ENCODE measurements around the gene FAM174A.

Gene FAM174A

DNA sequence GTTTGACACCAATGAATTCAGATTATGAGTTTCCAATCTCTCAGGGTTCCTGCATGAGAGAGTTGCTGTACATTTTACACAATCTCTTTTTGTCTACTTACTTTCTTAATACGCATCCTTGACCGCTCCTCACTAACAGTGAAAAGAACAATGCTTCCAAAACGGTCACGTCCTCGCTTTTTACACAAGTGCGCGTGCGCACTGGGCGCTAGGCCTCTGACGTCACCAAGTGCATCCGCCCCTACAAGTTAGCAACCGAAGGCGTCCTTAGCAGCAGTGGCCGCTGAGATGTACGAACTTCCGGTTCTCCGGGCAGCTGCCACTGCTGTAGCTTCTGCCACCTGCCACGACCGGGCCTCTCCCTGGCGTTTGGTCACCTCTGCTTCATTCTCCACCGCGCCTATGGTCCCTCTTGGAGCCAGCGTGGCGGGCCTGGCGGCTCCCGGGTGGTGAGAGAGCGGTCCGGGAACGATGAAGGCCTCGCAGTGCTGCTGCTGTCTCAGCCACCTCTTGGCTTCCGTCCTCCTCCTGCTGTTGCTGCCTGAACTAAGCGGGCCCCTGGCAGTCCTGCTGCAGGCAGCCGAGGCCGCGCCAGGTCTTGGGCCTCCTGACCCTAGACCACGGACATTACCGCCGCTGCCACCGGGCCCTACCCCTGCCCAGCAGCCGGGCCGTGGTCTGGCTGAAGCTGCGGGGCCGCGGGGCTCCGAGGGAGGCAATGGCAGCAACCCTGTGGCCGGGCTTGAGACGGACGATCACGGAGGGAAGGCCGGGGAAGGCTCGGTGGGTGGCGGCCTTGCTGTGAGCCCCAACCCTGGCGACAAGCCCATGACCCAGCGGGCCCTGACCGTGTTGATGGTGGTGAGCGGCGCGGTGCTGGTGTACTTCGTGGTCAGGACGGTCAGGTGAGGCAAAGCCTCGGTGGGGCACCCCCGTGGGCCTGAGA is at the start of gene FAM174A:
TSS of gene FAM174A (plus strand) at position 315 of the 946 bp plus-strand sequence. CDS start at position 472, 157 bp downstream.
- peak; percentile 77 for DNase-seq

DNA sequence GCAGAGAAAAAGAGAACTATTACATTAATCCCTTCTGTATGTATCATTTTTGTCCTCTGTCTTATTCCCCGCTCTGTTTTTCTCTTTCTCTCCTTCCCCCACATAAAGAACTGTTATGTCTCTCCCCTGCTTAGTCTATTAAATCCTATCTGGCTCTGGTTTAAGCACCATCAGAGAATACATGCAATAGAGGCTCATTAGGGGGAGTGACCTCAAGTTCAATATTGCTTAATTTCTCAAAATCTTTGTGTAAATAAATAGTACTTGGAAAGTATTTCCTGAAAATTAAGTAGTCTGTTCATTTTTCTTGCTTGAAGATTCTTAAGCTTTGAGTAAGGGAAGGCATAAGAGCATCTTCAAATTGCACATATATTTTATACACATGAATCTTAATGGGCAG is 41.2 kb upstream of the FAM174A start:
- no peak for DNase-seq

DNA sequence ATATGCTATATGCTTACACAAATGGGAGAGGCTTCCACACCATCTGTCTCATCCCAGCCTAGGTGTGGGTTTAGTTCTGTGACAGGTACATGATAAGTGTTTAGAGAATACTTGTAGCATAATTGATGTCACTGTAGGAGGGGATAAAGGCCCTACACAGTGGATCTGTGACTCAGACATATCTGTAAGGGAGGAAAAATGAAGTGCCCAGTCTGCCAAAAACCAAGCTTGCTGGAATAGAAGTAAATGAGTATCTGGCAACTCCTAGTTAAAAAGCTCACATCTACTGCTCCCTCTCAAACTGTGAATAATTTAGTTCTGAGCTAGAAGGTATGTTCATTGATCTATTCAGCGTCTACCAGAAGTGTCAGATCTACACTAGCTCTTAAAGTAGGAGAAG is 38.9 kb upstream of the FAM174A start:
- peak; percentile 0 for DNase-seq

DNA sequence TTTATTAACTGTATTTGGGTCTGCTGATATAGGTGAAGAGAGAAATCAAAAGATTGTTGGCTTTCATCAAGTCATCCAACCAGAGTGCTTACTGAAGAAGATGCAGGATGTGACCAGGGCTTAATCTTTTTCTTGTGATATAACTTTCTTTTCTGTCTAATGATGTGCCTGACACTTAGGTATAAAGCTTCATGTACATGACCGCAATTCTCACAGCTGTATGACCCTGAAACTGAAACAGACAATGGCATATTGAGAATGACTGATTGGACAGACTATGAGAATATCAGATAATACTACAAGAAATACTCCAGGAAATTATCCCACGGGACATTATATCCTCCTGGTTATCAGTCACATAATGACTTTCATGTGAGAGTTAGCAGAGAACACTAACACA is 32.5 kb upstream of the FAM174A start:
- no peak for DNase-seq

DNA sequence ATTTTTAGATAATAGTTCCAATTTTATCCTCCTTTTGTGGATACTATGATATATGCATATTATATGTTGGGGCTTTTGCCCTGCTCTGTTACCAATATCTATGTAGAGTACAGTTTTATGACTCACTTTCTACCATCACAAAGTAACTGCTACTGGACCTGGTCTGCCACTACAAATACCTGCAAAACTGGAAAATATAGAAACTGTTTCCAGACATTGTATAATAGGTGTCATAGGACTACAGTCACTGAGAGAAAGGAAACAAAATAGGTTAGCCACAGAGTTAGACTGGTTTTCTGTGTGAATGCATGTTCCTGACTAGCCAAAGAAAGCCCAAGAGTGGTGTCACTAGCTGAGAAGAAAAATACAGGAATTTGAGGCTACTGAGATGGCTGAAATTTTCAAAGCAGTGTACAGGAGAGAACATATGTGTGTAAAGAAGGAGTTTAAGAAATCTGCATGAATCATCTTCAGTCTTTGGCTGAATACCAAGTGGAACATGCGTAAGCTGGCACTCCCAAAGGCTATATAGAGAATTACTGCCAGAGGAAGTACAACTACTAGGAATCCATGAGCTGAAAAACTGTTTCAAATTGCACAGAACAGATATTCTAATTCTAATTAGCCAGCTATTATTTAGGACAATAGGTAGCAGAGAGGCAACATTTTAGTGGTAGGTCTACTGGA is 29.0 kb upstream of the FAM174A start:
- no peak for DNase-seq

DNA sequence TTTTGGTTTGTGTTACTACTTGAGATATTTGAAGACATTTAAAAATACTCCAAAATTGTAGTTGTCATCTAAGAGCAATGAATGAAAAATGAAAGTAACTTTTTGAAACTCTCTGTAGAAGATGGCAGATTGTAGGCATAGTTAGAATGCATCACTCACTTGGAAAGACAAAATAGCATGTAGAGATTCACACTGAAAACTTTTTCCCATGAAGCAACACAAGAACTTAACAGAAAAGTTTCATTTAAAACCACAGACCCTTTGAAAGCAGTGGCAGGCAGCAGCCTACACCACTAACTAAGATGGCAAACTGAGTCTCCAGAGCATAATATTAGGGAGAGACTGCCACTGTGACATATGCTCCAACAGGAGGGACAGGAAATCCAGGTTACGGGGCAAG is 18.9 kb upstream of the FAM174A start:
- DNase-seq = no peak

DNA sequence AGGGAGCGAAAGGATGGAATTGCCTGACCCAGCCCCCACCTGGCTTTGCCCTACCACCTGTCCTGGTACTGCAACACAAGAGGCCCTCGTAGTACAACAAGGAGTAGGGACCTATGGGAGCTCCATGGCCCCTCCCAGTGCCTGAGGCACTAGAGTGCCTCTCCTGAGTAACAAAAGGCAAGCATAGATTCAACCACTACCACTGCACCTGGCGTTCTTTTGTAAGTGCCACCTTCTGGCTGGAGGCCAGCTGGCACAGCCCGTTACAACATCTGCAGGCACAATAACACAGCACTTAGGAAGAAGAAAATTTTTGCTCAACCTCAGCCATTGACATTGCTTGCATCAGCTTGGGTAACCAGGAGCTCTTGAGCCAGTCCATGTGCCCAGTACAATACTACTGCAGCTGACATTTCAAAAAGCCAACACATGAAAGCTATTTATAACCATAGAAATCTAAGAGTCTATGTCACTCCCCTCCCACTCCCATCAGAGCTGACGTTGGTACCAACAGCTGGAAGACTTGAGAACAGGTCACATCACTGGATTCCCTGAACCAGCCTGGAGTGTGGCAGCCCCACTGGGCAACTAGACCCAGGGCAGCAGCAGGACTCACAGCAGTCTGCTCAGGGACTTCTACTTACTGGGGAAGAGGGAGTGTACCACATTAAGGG is 17.7 kb upstream of the FAM174A start:
- peak; percentile 81 for DNase-seq

DNA sequence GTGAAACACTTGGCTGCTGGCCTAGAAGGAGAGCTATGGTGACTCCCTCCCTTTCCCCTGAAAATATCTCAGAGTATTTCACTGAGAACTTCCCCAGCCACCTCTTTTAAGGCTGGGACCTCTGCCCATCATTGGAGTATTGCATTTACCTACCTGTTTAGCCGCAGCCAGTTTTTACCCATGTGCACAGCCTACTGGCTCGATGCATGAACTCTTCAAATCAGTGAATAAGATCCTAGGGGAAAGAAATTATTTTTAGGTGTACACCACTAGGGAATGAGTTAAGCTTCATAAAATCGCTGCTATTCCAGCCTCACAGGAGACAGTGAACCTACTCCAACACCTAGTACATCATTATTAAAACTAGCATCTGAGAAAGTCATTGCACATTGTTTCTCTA is 16.8 kb upstream of the FAM174A start:
- DNase-seq = no peak

DNA sequence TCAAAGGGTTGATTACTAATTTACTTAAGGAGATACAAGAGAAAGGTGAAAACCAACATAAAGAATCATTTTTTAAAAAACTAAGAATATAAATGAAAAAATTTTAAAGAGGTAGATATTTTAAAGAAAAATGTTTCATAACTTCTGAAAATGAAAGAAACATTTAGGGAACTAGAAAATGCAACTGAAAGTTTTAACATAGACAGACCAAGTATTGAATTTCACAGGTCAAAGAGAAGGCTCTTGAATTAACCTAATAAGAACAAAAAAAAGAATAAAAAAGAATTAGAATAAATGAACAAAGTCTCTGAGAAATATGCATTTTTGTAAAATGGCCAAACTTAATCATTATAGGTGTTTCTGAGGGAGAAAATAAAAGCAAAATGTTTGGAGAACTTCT is 16.1 kb upstream of the FAM174A start:
- no peak for DNase-seq

DNA sequence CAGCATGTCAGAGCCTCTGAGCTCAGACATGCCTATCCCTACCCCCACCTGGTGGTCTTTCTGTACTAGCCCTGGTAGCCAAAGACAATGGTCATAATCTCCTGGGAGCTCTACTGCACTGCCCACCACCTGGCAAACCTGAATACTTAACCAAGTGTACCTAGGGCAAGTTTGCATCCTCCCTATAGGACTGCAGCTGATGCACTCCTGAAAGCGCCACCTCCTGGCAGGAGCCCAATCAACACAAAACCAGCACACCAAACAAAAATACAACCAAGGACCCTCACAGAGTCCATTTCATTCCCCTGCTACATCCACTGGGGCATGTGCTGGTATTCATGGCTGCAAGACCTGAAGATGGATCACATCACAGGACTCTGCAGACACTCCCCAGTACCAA is 14.8 kb upstream of the FAM174A start:
- DNase-seq = no peak

DNA sequence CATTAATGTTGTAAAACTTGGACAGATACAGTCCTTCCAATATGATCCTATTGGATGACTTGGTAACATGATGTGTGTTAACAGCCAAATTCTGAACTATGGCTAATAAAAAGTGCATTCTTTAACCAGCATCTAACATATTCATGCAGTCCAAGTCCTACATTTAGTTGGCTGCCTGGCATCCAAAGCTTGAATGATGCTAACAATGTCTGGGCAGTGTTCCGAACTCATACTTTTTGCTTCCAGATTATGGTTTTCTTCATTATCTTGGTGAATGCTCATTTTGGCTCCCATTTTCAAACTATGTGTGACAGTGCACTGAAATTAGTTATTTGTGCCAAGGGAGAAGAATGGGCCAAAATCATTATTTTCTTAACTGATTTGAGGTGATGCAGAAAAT is 2.8 kb downstream of the FAM174A start:
- no peak for DNase-seq

DNA sequence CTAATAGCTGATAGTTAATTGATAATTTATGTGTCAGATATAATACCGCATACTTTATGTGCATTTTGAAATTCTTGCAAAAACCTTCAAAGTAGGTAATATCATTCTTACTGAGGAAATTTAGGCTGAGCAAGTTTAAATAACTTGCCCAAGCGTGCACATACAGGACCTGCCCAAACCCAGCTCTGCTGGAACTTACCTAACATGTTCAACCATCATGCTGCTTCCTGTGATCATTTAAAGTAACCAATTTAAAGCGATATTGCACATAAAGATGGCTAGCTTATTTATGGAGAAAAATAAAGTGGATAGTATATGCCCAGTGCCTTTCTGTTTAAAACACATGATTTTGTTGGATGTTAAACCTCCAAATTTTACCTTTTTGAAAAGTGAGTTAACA is 4.3 kb downstream of the FAM174A start:
- DNase-seq = no peak

DNA sequence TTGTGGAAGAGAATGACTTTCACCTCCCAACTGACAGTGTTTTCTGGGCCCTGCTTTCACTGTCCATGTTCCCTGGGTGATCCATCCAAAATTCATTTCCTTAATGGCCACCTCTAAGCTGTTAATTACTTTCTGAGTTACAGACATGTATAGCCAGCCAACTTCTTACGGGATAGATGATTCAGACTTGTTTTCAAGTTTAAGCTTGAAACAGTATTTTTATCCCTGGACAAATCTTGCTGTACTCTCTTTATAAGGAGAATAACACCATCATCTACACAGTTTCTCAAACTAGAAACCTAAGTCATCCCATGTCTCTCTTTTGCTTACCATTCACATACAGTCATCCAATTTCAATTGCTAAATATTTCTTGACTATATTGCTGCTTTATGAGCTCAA is 6.9 kb downstream of the FAM174A start:
- DNase-seq = no peak

DNA sequence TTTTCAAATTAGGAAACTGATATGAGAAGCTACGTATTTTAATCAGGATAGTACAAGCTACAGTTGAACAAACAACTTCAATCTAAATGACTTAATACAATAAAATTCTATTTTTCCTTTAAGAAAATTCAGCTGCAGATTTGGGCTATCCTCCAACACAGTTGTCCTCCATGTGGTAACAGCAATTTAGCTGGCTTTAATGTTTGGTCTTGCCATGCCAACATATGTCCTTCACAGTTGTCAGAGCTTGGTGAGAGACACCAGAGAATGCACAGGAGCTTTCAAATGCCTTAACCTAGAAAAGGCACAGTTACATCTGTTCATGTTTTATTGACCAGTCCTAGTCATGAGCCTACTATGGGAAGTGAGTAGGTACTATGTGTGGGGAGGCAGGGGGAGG is 10.8 kb downstream of the FAM174A start:
- DNase-seq = no peak

DNA sequence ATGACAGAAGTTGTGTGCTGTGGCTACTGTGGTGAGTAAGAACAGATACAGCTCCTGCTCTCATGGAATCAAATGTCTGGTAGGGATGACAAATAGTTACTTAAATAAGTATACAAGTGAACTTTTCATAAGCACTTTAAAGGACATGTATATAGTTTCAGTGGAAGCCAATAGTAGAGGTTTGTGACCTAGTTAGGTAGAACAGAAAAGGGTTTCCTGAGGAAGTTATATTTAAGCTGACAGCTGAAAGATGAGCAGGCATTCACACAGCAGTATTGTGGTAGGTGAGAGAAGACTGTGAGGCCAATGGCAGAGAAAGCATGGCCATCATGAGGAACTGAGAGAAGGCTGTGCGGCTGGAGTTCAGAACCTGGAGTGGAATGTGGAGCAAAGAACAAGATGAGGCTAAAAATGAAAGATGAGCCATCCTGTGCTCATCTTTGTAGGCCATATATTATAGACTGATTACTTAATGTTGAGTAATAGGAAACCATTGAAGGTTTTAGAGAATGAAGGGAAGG is 15.4 kb downstream of the FAM174A start:
- DNase-seq = no peak

DNA sequence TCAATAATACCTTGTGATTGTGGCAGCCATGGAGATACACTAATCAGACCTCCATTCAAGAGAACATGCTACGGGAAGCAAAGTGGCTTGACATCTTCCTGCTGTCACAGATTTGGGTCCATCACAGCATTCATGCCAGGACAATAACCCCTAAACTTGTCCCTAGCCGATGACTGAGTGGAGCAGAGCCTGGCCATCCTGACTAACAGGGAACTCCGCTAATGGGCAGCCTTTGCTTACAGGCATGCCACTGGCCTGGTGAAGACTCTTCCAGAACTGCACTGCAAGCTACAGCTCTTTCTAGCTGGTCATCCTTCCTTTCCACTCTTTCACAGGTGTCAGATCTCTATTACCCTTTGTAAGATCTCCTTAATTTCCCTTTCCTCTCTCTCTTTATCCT is 16.0 kb downstream of the FAM174A start:
- DNase-seq = no peak

DNA sequence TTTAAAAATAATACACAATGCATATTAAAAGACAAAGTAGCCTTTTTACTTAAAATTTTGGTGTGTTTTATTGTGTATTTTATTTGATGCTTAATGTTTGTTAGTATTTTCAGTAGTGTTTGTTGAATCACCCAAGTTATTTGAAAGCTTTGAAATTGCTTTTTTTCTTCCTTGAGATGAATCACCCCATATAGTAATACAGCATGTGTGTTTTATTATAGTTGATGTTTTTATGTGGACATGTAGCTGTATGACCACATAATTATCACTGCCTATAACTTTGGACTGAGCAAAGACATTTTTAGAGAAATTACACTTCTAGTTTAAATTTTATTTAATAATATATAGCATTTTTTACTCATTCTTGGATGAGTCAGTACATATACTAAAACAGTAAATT is 18.0 kb downstream of the FAM174A start:
- DNase-seq = no peak

DNA sequence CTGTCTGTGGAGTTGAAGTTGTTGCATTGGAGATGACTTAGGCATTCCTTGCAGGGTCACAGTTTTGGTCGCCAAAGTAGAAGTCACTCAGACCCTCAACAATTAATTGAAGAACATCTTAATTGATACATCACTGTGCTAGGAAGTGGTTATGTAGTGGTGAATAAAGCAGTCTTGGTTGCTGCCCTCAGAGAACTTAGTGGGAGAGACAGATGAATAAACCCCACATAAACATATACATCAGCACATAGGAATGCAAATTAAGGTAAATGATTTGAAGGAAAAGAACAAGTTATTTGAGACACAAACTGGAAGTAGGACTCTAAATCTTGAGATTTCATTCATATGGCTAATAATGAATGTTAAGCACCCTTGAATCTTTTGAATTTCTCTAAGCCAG is 25.7 kb downstream of the FAM174A start:
- DNase-seq = no peak

DNA sequence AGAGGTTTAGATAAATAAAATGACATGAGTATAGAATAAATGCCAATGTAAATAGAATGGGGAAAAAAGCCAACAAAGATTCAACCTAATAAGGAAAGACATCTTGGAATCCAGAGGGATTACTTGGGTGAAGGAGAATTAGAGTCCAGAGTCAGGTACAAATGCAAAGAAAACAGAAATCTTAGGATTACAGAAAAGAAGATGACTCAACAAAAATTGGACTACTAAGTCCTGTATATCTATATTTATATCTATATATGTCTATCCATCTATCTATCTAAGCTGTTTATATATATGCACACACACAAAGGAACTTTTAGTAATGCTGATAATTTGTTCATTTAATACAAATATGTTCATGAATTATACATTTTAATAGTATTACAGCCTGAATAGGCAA is 27.6 kb downstream of the FAM174A start:
- DNase-seq = no peak

DNA sequence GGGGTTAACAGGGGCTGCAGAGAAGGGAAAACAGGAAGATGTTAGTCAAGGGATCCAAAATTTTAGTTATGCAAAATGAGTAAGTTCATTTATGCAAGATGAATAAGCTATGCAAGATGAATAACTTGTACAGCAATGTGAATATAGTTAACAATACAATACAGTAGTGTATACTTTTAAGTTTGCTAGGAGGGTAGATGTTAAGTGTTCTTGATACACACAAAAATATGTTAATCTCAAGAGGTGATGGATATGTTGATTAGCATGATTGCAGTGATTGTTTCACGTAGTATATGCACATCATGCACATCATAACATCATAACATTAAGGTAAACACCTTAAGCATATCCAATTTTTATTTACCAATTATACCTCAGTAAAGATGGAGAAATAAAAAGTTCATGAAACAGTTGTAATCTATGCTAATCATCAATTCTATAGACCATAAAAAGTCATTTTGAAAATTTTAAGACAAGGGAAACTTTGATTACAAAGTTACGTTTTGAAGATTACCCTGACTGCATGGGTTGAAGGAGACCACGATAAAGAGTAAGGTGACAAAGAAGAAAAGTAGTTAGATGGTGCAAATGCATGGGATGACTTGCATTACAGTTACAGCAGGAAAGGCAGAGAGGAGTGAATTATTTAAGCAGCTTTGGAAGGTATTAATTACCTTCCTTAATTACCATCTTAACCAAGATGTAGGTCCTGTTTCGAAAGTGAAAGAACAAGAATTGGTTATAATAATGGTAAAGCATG is 31.4 kb downstream of the FAM174A start:
- DNase-seq = no peak

DNA sequence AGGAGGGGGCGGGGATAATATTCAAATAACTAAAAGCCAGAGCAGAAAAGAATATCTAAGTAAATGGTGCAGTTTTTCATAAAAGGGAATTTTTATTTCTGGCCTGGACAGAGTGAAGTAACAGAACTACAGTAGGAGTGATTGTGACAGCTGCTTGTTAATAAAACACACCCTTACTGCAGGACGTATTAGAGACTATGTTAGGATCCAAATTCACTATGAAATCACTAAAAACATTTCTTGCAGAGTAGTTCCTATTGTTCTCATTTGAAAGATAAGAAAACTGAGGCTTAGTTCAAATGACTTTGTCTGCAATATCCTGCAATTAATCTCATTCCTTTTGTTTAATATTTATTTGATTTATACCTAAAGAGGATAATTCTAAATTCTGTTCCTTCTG is 39.5 kb downstream of the FAM174A start:
- DNase-seq = no peak

DNA sequence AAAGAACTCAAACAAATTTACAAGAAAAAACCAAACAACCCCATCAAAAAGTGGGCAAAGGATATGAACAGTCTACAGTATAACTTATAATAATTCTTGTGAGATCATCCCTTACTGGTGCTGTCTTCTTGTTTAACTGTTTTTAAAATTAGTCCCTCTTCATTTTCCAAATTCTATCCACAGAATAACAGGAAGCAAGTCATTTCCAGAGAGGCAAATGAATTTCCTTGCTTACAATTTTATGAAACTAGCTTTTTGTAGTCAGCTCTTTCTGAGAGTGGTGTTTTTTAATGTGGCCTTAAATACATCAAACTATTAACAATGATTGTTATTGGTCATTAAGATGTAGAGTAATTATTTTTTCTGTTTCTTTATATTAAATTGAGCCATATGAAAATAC is 40.6 kb downstream of the FAM174A start:
- DNase-seq = no peak

Measured in NCI-H2171 treated with DMSO at 0.1 percent for 48 hours (cell line).